ENCODE data around the gene PIP4K2A.

The PIP4K2A gene

DNA sequence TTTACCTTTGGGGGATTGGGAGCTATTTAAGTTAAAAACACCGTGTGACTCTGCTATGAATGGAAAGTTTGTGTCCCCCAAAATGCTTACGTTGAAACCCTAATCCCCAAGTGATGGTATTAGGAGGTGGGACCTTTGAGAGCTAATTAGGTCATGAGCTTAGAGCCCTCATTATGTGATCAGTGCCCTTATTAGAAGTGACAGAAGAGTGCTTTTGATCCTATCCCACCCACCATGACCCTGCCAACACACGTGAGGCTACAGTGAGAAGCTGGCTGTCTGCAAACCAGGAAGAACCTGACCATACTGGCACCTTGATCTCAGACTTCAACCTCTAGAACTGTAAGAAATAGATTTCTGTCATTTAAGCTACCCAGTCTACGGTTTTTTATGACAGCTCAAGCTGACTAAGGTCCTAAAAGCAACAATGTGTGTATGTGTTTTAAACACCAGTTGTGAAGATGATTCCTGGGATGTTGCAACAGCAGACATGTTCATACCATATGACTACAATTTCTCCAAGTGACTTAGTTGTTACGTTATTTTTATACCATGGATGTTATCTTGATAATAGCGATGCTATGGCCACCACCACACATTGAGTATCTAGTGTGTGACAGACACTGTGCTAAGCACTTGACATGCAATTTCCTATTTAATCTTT lies 124.4 kb downstream of the PIP4K2A start:
- DNase-seq, result no peak

DNA sequence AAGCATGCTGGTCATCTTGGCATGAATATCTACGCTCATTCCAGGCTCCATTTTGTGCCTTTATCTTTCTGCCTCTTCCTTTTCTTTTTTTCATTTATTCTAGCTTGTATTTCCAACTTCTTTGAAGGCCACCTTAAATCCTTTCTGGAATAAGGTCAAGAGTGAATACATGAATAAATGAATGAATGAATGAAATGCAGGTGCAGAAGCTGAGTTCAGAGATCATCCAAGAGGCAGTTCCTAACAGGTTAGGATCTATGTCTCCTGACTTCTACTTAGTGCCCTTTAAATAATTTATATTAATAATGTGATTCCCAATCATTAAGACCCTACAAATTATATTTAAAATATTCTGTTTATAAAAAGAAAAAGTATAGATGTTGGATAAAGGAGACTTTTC lies 125.9 kb downstream of the PIP4K2A start:
- no peak for DNase-seq

DNA sequence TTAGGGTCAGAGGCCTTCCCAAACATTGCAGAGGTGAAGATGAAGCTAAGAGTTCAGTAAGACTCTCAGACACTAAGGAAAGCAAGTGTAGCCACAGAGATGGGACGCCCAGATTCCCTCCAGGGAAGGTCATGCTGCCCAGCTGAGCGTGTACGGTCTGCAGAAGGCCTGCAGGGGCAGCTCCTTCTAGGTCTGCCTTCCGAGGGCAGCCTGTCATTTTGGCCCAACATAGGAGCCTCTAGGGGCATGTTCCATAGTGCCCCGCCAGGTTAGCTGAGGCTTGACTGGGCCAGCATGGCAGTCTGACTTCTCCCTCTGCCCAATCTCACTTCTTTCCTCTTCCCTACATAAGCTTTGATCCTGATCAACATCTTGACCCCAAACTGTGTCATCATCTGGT lies 130.7 kb downstream of the PIP4K2A start:
- no peak for DNase-seq

DNA sequence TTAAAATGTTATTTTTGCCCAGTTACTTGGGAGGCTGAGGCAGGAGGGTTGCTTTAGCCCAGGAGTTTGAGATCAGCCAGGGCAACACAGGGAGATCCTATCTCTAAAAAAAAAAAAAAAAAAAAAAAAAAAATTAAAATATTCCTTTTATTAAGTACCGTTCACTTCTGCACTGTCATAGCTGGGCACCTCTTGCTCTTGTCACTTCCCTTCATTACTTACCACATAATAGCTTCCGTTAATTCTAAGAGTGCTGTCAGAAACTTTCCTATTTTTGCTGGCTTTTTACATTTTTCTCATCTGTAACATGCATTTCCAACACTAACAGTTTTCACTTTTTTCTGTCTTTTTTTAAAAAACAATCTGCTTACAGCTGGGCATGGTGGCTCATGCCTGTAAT lies 132.9 kb downstream of the PIP4K2A start:
- DNase-seq, result no peak

DNA sequence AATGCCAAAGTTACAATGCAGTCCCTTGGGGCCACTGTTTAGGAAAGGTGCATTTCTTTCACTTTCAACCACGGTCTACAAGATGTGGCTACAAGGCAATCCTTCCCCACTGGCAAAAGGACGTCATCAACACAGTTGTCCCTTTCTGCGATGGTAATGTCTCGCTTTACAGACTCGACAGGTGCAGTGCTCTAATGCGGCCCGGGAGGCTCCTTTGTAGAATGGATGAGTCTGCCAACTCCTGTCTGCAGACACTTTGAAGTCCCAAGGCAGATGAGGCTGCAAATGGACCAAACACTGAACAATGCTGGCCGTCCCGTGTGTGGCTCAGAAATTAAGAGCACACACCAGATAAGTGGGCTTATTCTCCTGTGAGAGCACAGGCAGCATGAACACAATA lies 133.7 kb downstream of the PIP4K2A start:
- no peak for DNase-seq

DNA sequence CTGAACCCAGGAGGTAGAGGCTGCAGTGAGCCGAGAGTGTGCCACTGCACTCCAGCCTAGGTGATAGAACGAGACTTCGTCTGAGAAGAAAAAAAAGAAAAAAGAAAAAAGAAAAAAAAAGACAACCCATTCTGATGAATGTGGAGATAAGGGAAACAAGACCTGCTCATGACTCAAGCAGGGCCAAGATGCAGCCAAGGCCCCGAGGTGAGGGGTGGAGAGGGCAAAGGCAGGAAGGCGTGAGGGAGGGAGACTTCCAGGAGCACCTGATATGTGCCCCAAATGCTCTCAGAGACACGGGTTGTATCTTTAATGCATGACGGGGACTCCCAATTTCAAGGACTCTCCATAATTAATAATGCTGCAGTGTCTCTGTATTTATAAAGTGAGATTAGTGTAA lies 134.6 kb downstream of the PIP4K2A start:
- no peak for DNase-seq

DNA sequence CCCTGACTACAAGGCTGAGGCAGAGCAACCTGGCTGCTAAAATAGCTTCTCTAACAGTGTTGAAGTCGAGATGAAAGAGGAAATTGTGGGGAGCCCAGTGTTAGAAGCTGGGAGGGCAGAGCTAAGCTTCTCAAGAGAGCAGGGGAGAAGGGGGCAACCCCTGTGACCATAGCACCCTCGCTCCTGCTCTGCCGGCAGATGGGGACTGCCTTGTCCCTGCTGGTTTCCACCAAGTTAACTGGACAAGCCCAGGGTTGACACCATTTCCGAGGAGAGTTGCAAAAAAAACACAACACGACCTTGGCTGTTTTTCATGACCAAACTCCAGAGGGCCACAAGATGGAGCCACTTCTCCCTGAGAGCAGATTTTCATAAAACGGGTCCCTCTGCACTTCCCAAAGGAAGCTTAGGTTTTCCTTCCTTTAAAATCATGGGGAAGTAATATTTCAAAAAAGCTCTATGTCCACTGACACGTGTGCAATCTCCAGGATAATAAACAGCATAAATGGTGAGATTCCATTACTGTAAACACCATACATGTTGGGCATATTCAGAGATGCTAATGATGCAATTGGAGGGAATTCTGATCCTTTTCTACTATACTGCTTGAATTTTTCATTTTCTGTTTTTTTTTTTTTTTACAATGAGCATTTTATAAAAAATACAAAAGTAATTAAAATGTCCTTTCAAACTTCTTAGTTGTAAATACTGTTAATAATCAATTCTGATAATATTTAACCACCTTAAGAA lies 140.4 kb downstream of the PIP4K2A start:
- DNase-seq, result no peak

DNA sequence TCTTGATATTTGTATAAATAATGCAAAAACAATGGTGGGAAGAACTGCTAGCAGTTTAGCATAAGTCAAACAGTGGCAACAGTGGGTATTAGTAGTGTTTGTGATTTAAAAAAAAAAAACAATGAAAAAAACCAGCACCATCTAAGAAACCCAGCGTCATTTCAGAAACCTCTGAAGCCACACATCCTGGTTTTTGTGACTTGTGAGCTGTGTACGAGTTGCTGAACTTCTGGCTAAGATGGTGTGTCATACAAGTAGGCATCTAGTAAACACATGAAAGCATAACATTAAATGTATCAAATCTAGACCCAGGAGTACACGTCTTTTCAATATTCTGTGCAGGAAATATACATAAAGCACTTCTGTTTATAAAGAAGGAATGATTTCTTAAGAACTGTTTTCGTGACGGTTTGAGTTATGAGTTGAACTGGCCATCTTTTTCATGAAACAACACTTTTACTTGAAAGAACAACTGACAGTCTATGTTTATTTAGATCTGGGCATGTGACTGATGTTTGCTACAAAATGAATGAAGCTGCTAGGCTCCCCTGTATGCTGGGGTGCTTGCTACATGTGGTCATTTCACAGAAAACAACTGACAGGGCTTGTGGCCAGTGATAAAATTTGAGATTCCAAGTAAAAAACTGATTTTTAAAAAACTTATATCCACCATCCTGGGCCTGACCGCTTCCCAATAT lies 143.5 kb downstream of the PIP4K2A start:
- DNase-seq, result no peak

DNA sequence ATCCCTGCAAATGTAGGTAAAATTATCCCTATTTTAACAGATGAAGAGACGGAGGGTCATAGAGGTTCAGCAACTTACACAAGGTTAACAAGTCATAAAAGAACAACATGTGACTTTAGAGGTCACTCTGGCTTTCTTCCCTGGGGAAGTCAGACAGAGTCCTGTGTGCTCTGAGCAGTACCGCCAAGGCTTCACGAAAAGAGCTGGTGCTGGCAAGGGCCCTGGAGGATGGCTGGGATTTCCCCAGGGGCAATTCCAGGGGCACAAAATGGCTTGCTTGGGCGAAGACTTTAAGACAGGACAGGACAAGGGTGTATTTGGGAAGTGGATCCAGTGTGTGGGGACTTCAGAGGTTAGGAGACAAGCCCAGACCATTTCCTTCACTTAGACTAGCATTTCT lies 144.1 kb downstream of the PIP4K2A start:
- no peak for DNase-seq

DNA sequence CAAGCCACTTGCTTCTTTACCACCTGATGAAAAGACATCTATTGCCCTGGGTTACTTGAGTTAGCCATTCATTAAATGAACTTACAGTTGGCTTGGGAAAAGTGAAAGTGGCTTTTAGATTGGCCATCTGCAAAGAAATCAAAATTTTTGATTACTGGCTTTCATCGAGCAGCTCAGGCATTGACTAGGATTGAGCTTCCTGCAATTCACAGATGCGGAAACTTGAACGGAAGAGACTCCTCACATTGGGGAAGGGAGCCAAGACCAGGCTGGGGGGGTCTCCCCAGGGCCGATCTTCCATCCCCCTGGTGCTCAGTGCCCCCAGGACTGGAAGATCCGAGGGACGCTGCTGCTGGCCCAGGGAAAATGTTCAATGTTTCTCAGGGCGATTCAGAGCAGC lies 145.4 kb downstream of the PIP4K2A start:
- no peak for DNase-seq

DNA sequence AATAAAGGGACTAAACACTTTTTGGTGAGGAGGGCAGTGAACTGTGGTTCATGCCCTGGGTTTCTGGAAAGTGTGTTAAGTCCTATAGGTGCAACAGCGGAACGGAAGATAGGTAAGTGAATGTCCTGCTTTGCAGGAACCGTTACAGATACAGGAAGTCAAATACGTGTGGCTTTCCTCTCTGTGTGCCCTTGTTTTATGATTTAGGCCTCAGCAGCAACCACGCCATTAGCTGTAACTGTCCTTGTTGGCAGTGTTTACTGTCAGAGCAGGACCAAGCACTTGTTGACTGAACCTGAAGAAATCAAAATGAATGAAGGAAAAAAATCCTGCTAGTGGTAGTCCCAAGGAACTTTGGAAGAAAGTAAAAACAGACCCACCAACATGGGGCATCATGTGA lies 150.3 kb downstream of the PIP4K2A start:
- DNase-seq, result no peak

DNA sequence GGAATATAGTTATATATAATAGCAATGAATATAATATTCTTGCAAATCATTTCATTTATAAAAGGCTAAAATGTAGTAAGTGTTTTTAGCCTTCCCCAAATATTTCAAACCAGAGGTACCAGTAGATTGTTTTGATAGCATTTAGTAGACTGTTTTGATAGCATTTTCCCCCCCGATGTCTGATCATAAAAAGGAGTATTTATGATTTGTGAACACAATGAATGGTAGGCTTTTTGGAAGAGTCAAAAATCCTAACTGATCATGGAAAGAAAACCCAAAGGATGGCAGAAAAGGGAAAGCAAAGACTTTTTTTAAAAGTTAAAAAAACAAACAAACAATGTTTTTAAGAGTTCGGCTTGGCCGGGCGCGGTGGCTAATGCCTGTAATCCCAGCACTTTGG lies 152.5 kb downstream of the PIP4K2A start:
- no peak for DNase-seq

DNA sequence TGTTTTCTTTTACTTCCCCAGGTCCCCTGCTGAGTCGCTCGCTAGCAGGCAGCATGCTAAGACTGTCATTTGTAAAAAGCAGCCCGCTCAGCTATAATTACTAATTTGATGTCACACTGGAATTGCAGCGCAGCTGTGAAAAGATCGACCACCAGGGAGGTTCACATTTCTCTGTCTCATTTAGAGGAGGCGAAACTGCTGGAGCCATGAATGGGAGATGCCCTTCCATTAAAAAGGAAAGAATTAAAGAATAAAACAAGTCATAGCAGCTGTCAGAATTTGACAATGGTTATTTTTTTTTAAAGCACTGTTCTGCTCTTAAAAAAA lies 153.5 kb downstream of the PIP4K2A start:
- peak; percentile 91 for DNase-seq

DNA sequence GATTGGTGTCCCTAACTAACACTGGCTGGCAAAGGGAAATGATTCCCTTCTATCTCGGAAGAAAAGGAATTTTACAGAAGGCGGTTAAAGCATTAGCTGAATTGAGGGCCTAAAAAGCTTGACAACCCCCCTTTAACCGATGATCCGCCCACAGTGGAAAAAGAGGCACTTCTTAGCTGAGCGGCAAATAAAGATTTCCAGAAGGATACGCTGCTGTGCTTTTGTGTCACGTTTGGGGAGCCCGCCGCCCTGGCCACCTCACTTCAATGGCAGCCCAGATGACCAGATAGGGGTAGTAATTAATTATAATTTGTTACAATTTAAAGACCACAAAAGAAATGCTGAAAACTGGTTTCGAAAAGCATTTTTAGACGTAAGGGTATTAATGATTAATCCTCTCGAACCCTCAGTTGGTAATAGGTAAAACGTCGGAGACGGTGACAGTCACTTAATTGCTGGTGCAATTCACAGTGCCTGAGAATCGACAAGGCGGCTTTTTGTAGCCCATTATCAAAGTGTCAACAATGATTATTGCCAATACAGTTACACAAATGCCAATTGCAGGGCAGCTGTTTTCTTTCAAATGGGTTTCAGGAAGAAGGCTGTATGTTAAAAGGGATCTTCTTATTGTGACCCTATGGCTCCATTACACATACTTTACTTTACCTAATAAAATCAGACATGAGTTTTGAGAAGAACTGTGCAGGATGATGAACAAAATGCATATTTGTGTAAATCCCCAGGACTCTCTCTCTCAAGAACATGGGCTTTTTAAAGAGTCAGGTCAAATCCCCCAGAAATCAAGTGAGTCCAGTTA lies 154.1 kb downstream of the PIP4K2A start:
- no peak for DNase-seq

DNA sequence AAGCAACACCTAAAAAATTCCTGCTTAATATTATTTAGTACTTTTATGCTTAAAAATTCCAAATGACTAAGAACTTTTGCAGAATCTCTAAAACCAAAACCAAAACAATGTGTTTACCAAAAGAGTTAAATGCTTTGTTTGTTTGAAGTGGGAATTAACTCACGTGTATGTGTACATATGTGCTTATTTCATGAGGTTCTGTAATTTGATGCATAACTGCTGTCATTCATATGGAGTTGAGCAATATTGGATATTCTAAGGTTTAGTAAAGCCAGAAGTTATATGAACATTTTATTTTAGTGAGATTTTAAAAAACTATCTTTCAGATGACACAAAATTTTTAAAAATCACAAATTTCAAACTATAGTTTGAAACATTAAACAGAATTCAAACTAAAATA lies 157.1 kb downstream of the PIP4K2A start:
- no peak for DNase-seq

DNA sequence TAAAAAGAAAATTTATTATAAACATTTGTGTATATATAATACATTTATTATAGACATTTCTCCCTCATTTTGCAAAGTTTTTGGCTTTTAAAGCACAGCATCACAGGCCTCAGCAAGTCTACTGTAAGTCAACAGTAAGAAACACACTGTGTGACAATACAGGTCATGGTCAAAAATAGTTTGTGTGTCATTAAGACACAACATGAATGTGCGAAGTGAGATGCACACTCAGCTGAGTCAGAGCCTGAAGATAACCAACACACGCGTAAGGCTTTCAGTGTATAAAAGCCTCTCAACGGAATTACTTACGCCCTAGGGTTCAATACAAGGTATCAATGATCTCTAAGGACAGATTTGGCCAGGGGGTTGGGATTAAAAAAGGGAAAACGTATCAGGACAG lies 157.6 kb downstream of the PIP4K2A start:
- DNase-seq, result no peak

DNA sequence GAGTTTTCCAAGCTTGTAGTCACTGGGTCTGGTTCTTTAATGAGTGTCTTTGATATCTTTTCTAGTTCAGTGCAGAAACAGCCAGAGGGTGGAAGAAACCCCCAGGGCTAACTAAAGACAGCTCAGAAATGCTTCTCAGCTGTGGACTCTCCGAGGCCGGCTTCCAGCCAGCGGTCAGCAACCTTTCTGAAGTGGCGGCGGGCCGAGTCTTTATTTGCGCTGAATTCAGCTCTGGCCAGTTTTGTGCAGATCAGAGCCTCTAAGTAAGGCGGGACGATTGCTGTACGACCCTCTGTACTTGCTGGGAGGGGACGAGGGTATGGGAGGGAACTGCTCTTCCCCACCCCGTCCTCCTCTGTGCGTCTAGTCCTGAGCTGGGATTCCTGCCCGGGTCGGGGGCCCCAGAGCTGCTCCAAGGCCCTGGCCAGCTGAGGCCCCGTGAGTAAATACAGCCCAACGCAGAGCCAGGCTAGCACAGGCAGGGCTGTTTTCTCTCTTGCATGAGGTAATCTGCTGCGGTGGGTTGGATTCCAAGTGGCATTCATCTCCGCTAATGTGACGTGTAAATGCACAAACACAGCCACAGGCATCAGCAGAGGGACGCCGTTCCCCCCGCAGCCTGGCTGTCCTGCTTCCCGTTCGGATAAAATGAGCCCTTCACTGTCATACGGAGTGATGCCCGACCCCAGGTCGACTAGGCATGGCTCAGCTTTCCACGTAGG lies 159.8 kb downstream of the PIP4K2A start:
- DNase-seq, result peak; percentile 26

DNA sequence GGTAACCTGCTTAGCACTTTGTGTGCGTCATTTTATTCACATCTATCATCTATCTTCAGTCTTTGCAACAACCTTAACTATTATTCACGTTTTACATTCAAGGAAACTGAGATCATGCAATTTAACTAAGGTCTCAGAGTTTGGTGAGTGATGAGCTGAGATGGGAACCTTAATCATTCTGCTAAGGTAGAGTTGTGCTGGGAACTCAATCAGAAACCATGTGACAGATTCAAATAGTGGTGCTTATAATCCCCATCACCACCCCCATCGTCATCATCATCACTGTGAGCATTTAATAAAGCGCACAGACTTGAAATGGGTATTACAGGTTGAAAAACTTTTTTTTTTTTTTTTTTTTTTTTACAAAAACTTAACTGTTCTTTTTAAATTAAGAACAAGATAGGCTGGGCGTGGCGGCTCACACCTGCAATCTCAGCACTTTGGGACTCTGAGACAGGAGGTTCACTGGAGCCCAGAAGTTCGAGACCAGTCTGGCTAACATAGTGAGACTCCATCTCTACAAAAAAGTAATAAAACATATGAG lies 160.9 kb downstream of the PIP4K2A start:
- DNase-seq, result no peak

DNA sequence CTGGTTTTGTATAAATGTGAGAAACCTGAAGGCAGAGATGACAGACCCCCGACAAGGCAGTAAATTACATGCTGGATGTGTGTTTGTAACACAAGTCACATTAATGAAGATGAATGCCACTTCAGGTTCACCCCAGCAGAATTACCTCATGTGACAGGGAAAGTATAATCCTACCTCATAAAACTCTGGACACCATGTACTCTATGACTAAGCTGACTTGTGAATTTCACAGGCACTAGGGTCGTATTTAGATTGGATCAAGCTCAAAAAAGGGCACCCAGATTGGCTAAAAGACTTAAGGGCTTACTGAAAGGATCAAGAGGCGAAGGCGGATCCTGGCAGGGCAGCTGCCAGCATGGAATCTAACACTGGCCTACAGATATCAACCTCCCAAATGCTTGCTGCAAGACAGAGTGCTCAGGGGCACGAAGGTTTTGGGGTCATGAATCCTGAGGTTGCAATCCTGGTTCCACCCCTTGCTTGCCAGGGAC lies 161.4 kb downstream of the PIP4K2A start:
- DNase-seq, result peak; percentile 81

DNA sequence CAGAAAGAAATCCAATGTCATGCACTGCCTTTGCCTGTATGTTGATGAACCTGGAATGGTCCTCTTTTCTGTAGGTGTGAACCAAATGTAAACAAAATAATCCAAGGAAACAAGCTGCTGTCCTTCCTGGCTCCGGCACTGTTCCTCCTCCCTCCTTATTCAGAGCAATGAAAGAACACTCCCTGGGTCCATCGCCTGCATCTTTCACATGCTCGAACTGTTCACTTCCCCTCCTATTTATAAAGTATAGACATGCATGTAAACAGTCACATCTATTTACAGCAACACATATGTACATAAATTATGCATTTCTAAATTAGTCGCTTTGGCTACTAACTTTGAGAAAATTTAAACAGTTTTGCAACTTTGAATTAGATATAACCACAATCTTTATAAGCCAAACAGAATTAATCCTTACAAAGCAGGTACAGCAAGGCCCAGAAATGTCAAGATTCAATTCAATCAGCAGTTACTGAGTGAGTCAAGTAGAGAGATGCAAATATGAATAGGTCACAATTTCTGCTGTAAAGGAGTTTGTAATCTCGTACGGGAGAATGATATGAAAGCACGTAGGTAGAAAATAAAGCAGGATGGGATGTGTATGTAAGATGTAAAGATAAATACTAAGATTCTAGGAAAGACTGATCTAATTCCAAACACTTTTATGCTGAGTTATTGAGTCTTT lies 162.6 kb downstream of the PIP4K2A start:
- DNase-seq, result no peak

DNA sequence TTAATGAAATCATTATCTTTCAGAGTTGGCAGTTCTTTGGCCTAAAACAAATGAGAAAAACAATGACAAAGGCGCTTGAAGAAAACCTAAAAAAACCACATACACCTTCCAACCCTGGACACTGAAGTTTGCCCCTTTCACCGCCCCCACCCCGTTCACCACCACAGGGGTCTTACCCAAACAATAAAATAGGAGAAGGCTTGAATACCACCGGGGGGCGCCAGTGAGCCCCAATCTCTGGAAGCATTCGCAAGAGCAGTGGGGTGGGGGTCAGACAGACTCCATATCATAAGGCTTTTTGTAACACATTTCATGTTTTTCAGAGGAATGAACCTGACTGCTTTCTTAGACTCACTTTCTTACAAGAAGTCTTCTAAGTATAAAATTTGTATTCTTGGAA lies 163.6 kb downstream of the PIP4K2A start:
- no peak for DNase-seq

DNA sequence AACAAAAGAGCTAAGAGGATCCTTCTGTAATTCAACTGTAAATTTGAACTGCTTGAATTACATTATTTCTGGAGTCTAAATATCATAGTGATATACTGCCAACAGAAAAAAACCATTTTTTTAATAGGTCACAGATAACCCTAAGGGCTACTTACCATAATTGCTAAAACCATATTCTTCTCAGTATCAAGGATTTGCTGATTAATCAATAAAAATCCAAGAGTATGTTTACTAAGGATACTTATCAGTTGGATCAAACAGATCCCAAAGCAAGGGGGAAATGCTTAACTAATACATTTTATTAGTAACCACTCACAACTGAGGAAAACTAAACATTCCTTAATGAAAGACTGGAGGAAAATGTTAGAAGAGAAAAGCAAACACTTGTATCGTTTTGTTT lies 166.0 kb downstream of the PIP4K2A start:
- no peak for DNase-seq

All from NCI-H2227 treated with DMSO at 0.1 percent for 48 hours (cell line).